ENCODE data around the gene RFT1.
A peak's percentile ranks its signal among the peaks of the same experiment; 100 is the strongest.

RFT1 gene

GRCh38 chr3:53104762-53105161, 25.5 kb downstream of the RFT1 start:
- H3K27ac ChIP-seq (replicated peaks): no peak overlapping the region
- no peak overlapping the region for H3K4me3 ChIP-seq (replicated peaks; ENCODE audit: insufficient read depth, low read length)
- no peaks in the 10 kb centered on the region for H3K27me3 ChIP-seq (ENCODE audit: insufficient read depth, poor library complexity, severe bottlenecking)
- TF ChIP-seq SPI1 (IDR thresholded peaks at IDR 0.05; ENCODE audit: borderline replicate concordance, low read depth): peak; percentile 93
- TF ChIP-seq CTCF (IDR thresholded peaks at IDR 0.05; ENCODE audit: insufficient read depth, low read length): no peak
- peak in 1 of 2 experiments; percentile 78 for DNase-seq (ENCODE audit: low read depth in 1 of 2, low spot score in 1 of 2)

- no peaks in the 10 kb centered on the region for H3K27me3 ChIP-seq (ENCODE audit: insufficient read depth, poor library complexity, severe bottlenecking)
- no peak overlapping the region for H3K4me3 ChIP-seq (replicated peaks; ENCODE audit: insufficient read depth, low read length)
- DNase-seq (ENCODE audit: low read depth in 1 of 2, low spot score in 1 of 2): no peak
- TF ChIP-seq REST (IDR thresholded peaks at IDR 0.05; ENCODE audit: insufficient replicate concordance, low read depth) (no peak), SPI1 (IDR thresholded peaks at IDR 0.05; ENCODE audit: borderline replicate concordance, low read depth) (no peak), GABPA (IDR thresholded peaks at IDR 0.05; ENCODE audit: low read depth) (no peak), POLR2AphosphoS5 (IDR thresholded peaks at IDR 0.05; ENCODE audit: low read depth) (no peak), CTCF (IDR thresholded peaks at IDR 0.05; ENCODE audit: insufficient read depth, low read length) (no peak)
- H3K27ac ChIP-seq (replicated peaks): no peak overlapping the region
Observed at GRCh38 chr3:53103397-53104296, 26.6 kb downstream of the RFT1 start.

- TF ChIP-seq CTCF (IDR thresholded peaks at IDR 0.05; ENCODE audit: insufficient read depth, low read length) (no peak), SPI1 (IDR thresholded peaks at IDR 0.05; ENCODE audit: borderline replicate concordance, low read depth) (no peak), REST (IDR thresholded peaks at IDR 0.05; ENCODE audit: insufficient replicate concordance, low read depth) (no peak), POLR2AphosphoS5 (IDR thresholded peaks at IDR 0.05; ENCODE audit: low read depth) (no peak)
- no peak overlapping the region for H3K27ac ChIP-seq (replicated peaks)
- no peak overlapping the region for H3K4me3 ChIP-seq (replicated peaks; ENCODE audit: insufficient read depth, low read length)
- peak; percentile 36 to 70 for DNase-seq (ENCODE audit: low read depth in 1 of 2, low spot score in 1 of 2)
- no peaks in the 10 kb centered on the region for H3K27me3 ChIP-seq (ENCODE audit: insufficient read depth, poor library complexity, severe bottlenecking)
Observed at GRCh38 chr3:53102601-53103147, 27.6 kb downstream of the RFT1 start.

All from HL-60 (cell line).